Stimulated activated CD8-positive, alpha-beta memory T cell treated with anti-CD3 and anti-CD28 coated beads, Interleukin-15, amount 100 ng/mL, for 1 hour (primary cell): ENCODE results near the gene NPIPB6.

Source experiments
- DNase-seq: peaks from one replicate; pipeline ENCODE4 v3.0.0-alpha.2; 2020; ENCODE audit warnings: low read depth

NPIPB6 gene

DNA sequence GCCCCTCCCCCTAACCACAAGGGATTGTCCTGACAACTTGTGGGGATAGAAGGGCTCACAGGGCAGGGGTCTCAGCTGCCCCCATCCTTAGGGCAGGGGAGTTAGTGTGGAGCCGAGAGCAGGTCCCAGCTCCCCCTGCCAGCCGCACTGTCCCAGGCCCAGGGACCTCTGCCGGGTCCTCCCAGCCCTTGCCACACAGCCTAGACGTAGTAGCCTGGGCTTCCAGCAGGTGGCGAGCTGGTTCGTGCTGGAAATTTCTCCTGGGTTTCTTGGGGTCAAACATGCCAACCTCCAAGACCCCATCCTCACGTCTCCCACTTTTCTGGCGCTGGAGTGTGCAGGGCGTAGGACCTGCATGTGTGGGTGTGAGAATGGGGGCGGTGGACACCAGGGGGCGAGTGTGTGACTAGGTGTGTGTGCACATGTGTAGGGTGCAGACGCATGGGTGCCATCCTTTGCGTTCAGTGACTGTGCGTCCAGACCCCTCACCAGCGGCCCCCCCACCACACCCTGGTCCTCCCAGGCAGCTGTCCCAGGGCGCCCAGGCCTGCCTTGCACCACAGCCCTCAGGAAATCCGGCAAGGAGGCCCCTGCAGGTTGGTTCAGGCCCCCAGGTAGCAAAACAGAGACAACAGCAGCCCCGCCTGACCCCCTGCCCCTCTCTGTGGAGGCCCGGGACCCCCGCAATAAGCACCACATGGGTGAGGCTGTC is 41.5 kb downstream of the NPIPB6 start:
- no peak for DNase-seq

DNA sequence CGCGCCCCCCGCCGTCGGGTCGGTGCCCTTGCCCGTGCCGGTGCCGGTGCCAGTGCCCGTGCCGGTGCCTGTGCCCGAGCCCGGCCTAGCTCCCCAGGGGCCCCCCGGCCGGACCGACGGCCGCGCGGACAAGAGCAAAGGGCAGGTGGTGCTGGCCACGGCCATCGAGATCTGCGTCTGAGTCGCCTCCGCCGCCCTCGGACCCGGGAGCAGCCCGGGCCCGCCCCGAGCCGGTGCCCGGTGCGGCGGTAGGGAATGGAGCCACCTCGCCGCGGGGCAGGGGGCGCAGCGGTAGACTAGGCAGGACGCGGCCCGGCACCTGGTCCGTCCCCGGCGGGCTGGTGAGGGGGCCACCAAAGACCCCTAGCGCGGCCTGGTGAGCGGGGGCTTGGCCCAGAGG is 42.6 kb downstream of the NPIPB6 start:
- no peak for DNase-seq

DNA sequence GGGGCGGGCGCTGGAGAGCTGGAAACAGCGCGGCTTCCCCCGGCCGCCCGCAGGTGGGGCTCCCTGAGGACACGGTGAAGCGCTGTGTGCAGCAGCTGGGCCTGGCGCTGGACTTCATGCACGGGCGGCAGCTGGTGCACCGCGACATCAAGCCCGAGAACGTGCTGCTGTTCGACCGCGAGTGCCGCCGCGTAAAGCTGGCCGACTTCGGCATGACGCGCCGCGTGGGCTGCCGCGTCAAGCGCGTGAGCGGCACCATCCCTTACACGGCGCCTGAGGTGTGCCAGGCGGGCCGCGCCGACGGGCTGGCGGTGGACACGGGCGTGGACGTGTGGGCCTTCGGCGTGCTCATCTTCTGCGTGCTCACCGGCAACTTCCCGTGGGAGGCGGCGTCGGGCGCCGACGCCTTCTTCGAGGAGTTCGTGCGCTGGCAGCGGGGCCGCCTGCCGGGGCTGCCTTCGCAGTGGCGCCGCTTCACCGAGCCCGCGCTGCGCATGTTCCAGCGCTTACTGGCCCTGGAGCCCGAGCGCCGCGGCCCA is 43.2 kb downstream of the NPIPB6 start:
- no peak for DNase-seq

DNA sequence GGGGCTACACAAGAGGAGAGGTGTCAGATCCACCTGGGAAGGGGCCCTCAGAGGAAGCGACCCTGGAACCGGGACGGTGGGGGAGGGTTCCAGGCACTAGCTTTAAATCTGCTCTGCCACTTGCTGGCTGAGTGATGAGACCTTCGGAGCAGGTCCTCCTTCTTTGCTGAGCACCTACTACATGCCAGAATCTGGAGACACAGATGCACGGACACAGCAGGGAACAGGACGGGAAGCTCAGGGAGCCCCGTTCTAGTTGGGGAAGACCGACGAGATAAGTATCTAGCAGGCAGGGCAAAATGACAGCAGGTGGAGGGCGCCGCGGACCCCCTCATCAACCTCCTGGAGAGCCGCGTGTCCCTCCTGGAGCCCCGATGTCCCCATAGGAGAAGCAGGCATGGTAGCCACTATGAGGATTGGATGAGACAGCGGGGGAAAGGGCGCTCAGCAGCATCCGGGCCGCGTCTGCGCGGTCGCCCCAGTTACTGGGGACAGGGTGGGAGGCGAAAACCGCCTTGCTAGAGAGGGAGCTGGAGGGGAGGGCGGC is 43.8 kb downstream of the NPIPB6 start:
- no peak for DNase-seq

DNA sequence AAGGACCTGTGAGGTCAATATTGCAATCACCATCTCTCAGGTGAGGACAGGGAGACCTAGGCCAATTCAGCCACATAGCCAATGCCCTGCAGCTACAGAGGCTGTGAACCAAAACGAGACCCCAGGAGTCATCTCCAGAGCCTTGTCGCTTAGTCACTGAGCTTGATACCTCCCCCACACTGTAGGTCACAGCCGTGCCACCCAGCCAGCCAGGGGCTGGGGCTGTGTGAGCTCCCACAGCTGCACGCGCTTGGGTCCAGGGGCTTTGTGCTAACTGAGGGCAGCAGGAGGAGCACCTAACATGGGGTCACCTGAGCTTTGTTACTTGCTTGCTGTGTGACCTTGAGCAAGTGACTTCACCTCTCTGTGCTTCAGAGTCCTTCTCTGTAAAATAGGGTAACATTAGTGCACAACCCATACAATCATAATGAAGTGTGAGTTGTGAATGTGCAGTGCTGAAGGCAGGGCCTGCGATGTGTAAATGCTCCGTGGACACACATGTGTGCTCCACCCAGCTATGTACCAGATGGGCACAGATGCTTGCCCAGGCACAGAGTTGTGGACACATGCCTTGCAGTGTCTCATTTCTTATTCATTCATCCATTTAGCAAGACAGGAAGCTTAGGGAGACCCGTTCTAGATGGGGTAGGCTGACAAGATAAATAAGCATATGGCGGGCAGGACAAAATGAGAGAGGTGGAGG is 45.1 kb downstream of the NPIPB6 start:
- DNase-seq, result no peak

DNA sequence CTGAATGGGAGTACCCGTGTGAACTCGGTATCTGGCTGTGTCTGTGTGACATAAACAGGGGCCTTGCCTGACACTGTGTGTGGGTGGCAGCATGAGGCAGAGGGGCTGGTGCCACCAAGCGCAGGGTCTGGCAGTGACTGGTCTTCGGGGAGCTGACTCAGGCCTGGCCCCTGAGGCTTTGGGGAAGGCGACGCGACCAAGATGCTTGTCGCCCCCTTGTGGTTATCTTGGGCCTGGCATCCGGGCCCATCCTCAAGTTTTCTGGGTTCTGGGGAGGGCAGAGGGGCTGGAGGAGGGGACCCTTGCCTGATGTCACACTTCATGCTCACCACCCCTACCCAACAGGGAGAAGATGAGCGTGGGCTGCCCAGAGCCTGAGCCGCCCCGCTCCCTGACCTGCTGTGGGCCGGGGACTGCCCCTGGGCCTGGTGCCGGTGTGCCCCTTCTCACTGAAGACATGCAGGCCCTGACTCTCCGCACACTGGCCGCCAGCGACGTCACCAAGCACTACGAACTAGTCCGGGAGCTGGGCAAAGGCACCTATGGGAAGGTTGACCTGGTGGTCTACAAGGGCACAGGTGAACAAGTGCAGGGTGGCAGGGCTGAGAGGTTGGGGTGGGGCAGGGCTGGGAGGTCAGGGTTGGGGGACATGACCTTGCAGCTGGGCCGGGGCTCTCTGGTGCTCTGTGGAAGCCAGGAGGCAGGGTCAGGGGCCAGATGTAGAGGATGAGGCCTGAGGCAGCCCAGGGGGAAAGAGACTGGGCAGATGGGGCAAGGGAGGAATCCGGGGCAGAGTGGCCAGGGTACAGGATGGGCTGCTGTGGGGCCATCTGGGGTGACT is 46.0 kb downstream of the NPIPB6 start:
- DNase-seq, result peak; percentile 64

DNA sequence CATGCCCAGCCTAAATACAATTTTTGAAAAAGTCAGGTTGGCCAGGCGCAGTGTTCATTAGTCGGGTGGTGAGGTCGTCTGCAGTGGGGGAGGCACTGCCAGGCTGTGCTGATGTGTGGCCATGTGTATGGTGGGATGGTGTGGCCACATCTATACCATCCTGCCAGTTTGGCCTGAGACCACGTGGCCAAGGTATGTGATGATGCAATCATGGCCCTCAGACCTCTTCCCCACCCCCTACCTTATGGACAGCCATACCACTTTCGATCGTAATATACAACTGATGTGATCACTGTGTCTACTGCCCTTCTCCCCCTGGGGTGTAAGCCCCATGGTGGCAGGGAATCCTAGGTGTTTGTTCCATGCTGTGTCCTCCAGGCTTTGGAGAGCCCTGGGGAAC is 47.3 kb downstream of the NPIPB6 start:
- DNase-seq, result no peak

DNA sequence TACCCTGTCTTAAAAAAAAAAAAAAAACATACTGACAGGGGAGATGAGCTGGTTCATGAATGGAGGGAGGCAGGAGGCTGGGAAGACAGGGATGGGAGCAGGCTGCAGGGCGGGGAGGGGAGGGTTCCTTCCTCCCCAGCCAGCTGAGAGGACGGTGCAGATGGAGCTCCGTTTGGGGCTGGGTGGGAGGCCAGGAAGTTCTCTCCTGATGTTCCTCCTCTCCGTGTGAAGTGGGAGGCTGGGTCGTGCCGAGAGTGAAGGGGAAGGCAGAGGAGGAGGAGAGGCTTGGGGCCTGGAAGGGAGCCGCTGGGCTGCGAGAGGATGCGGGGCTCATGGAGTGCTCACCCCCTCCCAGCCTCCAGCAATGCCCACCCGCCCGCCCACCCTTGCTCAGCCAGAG is 49.7 kb downstream of the NPIPB6 start:
- DNase-seq, result no peak

DNA sequence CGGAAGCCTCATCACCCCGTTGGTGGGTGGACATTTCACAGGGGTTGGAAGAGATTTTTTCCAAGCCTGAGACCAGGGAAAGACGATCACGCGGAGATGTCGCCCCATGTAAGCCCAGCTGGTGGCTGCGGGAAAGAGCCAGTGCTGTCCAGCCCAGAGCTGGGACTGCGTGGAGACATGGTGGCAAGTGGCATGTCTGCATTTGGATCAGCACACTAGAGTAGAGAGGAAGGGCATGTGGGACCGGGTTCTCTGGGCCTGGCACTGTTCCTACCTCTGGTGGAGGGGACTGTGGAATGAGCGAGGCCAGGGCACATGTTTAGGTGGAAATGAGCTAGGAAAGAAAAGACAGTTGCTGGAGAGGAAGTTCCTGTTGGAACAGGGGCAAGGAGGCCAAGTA is 51.0 kb downstream of the NPIPB6 start:
- DNase-seq, result no peak

DNA sequence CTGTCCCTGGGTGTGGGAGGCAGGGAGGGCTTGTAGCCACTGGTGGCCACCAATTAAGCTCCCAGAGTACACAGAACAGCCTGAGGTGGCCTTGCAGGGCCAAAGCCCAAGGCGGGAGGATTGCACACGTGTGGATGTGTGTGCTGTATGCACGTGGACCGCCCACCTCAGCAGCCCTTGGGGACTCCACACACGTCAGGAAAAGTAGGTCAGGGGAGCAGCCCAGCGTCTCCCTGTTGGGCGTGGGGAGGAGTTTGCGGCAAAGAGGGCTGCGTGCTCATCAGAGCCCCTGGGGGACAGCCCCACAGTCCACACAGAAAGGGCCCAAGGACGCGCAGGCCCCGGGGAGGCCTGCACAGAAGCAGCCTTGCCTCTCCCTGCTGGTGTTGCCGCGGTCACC is 51.4 kb downstream of the NPIPB6 start:
- no peak for DNase-seq

DNA sequence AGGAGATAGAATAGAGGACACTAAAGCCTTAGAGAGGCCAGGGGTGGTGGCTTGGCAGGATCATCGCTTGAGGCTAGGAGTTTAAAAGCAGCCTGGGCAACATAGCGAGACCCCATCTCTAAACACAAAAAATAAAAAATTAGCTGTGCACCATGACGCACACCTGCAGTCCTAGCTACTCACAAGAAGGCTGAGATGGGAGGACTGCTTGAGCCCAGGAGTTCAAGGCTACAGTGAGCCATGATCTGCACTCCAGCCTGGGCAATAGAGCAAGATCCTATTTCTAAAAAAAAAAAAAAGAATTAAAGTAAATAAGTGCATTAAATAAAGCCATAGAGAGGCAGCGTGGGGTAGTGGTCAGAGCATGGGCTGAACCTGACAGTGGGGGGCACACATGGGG is 51.9 kb downstream of the NPIPB6 start:
- no peak for DNase-seq

DNA sequence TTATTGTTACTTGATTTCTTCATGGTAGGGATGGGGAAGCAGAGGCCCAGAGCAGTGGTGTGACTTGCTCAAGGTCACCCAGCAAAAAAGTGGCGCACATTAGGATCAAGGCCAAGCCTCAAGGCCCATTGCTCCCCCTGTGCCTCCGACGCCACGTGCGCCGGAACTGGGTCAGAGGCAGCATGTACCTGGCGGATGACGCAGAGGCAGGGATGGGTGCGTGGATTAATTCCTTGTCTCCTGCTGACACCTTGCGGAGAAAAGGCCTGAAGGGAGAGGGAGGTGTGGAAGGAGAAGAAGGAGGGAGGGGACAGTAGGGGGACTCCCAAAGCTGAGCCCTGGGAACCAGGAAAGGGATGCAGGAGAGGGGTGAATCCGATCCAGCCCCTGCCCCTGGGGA is 52.5 kb downstream of the NPIPB6 start:
- DNase-seq, result no peak

DNA sequence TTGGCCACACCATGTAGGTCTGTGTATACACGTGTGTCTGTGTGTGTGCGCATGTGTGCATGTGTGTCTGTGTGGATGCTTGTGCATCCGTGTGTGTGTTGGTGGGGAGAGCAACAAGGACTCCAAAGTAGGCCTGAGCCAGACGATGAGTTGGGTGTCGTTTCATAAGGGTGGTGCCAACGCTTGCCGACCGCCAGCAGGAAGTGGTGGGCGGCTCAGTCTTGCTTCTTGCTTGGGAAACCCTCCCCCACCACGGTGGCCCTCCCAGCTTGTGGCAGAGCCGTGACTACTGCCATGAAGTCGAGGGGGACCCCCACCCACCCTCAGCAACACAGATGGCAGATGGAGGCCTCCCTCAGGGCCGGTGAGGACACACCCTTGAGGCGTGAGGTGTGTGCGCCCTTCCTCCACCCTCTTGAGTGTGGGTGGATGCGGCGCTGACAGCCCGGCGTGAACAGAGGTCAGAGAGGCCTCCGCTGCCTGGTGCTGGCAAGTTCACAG is 53.4 kb downstream of the NPIPB6 start:
- peak; percentile 71 for DNase-seq

DNA sequence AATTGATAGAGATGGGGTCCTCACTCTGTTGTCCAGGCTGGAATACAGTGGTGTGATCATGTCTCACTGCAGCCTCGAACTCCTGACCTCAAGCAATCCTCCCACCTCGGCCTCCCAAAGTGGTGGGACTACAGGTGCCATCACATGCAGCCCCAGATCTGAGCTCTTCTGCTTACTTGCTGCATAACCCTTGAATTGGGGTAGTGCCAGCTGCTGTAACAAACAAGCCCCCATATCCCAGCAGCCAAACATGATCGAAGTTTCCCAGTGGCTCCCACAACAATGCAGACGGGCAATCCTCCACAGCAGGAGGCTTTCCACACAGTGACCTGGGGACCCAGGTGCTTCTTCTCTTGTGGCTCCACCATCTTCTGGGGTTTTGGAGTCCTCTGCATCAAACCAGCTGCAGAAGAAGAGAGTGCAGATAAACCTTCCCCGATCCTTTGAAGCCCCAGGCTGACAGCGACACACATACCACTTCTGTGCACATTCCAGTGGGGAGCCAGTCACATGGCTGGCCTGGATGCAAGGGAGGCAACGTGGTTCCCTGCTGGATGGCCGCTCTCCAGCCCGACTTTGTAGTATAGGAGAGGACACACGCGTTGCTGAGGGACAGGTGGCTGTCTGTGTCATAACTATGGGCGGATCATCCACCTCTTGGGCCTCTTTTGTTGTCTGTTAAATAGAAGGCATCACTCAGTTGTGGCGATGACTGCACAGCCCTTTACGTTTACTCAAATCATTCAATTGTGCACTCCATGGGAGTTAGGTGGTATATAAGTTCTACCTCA is 54.3 kb downstream of the NPIPB6 start:
- no peak for DNase-seq

DNA sequence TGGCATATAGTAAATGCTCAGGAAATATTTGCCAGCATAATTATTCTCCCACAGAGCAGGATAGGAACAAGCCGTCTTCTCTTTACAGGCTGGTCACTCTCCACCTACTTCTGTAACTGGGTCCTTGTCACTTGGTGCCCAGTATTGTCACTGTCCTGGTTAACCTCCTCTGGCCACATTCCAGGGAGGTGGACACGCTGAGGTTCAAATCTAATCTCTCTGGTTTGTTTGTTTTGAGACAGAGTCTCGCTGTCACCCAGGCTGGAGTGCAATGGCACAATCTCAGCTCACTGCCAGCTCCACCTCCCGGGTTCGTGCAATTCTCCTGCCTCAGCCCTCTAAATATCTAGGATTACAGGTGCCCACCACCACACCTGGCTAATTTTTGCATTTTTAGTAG is 55.4 kb downstream of the NPIPB6 start:
- no peak for DNase-seq

DNA sequence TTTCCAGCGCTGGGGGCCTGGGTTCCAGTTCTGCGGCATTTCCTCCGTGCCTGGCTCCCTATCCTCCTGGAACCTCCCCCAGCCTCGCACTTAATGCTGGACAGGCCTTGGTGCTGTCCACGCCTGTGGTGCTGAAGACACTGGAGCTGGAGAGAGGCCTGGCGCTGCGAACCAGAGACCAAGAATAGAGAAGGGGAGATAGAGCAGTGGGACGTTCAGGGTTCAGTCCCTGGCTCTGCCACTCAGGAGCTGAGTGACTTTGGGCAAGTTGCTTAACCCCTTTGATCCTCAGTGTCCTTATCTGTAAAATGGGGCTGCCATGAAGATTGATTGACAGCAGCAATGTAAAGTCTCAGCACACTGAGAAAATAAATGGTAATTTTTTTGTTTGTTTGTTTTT is 59.1 kb downstream of the NPIPB6 start:
- no peak for DNase-seq

DNA sequence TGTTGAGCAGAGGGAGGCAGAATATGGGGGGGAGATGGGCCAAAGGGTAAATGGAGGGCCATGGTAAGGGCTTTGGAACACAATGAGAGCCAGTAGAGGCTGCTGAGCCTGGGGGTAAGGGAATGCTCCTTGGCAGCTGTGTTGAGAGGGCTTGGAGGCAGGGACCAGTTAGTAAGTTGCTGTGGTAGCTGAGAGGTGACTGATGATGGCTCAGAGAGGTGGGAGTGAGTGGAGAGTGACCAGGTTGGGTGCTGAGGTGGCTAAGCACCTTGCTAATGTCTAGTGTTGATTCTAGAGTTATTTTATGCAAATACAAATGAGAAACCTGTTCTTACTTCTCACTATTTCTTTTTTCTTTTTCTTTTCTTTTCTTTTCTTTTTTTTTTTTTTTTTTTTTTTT is 60.2 kb downstream of the NPIPB6 start:
- no peak for DNase-seq

DNA sequence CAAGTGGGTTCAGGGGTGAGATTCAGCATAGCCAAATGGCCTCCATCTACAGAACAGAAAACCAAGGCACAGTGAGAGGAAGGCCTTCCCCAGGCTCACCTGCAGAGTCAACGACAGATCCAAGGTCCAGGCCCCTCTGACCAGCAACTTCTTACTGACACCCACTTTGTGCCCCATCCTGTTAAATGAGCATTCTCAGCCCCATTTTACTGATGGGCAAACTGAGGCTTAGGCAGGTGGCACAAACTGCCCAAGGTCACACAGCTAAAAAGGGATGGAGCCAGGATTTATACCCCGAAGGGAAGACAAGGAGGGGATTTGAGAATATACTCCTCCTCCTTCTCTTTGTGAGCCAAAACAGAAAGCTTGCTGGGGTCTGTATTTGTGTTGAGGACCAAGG is 61.7 kb downstream of the NPIPB6 start:
- no peak for DNase-seq

DNA sequence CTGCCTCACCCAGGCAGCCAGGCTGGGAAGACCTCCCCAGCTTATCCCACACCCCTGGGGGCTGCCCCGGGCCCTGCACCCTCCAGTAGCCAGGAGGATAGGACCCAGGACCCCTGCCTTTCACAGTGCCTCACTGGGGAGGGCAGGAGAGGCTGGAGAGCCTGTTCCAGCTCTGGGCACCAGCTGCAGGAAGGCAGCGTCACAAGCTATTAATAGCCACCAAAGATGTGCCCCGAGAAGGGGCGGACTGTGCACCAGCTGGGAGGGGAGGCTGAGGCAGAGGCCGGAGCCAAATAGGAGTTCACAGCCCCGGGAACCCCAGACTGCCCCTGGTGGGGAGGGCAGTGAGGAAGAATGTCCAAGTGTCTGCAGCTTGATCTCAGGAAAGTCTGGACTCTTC is 62.2 kb downstream of the NPIPB6 start:
- no peak for DNase-seq

DNA sequence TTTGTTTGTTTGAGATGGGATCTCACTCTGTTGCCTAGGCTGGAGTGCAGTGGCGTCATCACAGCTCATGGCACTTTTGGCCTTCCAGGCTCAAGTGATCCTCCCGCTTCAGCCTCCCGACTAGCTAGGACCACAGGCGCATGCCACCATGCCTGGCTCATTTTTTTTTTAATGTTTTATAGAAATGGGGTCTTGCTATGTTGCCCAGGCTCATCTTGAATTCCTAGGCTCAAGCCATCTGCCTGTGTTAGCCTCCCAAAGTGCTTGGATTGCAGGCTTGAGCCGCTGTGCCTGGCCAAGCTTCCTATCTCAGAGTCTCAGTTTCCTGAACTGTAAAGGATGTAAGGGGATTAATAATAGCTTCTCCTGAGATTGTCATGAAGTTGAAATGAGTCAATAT is 63.0 kb downstream of the NPIPB6 start:
- DNase-seq, result no peak

DNA sequence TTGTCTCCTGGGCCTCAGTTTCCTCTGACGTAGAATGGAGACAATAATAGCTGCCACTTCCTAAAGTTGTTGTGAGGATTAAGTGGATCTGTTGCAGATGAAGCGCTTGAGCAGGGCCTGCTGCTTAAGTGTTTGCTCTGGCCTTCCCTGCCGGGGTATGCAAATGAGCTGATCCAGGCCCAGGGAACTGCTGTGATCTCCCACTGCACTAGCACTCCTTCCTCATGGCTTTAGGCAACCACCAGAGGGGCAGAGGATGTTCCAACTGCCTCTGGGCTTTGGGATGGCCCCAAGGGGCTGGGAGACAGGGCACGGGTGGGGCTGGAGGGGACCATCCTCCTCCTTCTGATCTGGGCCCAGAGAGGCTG is 64.8 kb downstream of the NPIPB6 start:
- no peak for DNase-seq
